Measurements from ENCODE around the gene PLXNB1.

The PLXNB1 gene

GRCh38 chr3:48470286-48470685 lies 40.4 kb upstream of the PLXNB1 start:
- no peaks in the 10 kb centered on the region for H3K4me1 ChIP-seq (ENCODE audit: control insufficient read depth, insufficient read depth, low read length)
- H3K9me3 ChIP-seq (ENCODE audit: control insufficient read depth, insufficient read depth, low read depth, low read length), result no peaks in the 10 kb centered on the region
- ChIA-PET POLR2A (interaction anchor here (1.6 kb wide), 1 partner anchor 11 kb away, joined by 4 read pairs; no protein-coding TSS in a partner anchor), CTCF (no interaction called here)
- no peak overlapping the region for H3K27ac ChIP-seq (ENCODE audit: extremely low read depth, low read depth, low read length)
- no peak overlapping the region for H3K4me3 ChIP-seq (ENCODE audit: low read depth, low read length)
- TF ChIP-seq, protein P1, sequence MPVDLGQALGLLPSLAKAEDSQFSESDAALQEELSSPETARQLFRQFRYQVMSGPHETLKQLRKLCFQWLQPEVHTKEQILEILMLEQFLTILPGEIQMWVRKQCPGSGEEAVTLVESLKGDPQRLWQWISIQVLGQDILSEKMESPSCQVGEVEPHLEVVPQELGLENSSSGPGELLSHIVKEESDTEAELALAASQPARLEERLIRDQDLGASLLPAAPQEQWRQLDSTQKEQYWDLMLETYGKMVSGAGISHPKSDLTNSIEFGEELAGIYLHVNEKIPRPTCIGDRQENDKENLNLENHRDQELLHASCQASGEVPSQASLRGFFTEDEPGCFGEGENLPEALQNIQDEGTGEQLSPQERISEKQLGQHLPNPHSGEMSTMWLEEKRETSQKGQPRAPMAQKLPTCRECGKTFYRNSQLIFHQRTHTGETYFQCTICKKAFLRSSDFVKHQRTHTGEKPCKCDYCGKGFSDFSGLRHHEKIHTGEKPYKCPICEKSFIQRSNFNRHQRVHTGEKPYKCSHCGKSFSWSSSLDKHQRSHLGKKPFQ (tag by site-specific recombination; IDR thresholded peaks at IDR 0.05), result no peak
- TF ChIP-seq FEZF1 (tag by site-specific recombination; IDR thresholded peaks at IDR 0.05) (no peak), ZNF501 (tag by site-specific recombination; IDR thresholded peaks at IDR 0.05) (no peak), RBAK (tag by site-specific recombination; IDR thresholded peaks at IDR 0.05) (no peak), ZNF354C (tag by site-specific recombination; IDR thresholded peaks at IDR 0.05; ENCODE audit: borderline replicate concordance, low read depth) (no peak), PATZ1 (tag by site-specific recombination; IDR thresholded peaks at IDR 0.05) (no peak), ZSCAN23 (tag by site-specific recombination; IDR thresholded peaks at IDR 0.05) (no peak), ZNF629 (tag by site-specific recombination; IDR thresholded peaks at IDR 0.05) (no peak), ZBTB7A (tag by site-specific recombination; IDR thresholded peaks at IDR 0.05; ENCODE audit: low read depth) (no peak), ZFP41 (tag by site-specific recombination; IDR thresholded peaks at IDR 0.05; ENCODE audit: borderline replicate concordance) (no peak), GLIS1 (tag by site-specific recombination; IDR thresholded peaks at IDR 0.05) (no peak), MYNN (tag by site-specific recombination; IDR thresholded peaks at IDR 0.05; ENCODE audit: borderline replicate concordance) (no peak), ZNF426 (tag by site-specific recombination; IDR thresholded peaks at IDR 0.05) (no peak)
- H3K36me3 ChIP-seq (ENCODE audit: control insufficient read depth in 2 of 2, insufficient read depth in 1 of 2, low read length in 2 of 2), result peaks cover 0 to 45% of the 10 kb centered on the region in 2 experiments; a peak in 2 of 3 replicates

DNA sequence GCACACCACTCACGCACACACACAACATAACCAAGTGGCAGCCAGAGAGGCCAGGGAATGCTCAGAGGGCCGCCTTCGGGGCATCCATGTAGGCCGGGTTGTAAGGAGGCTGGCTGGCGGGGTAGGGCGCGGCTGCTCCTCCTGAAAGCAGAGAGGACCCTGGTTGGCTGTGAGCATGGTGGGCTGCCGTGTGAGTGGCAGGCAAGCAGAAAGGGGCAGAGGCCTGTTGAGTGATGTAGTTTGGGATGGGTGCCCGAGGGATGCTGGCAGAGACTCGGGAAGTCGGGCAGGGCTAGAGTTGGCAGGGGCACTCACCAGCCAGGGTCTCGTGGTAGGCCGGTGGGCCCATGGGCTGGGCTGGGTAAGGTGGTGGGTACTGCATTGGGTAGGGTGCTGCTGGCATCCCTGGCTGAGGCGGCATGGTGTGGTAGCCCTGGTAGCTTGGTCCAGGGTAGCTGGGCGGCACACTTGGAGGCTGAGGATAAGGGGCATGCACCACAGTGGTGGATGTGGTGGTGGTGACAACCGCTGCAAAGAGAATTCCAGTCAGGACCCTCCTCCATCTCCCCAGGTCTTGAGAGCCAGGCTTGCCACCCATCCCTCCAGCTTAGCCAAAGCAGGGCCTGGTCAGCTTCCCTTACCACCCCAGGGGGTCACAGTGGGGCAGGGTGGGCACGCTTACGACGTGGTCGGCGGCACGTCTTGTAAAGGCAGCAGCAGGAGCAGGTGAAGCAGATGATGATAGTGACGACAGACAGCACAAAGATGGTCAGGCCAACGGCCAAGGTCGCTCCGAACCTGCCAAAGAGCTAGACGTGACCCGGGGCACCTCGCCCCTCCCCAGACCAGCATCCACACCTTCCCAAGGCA lies 39.4 kb upstream of the PLXNB1 start:
- peaks cover 0 to 55% of the 10 kb centered on the region in 2 experiments; a peak in 2 of 3 replicates for H3K36me3 ChIP-seq (ENCODE audit: control insufficient read depth in 2 of 2, insufficient read depth in 1 of 2, low read length in 2 of 2)
- H3K4me3 ChIP-seq (ENCODE audit: low read depth, low read length), result no peak overlapping the region
- no peaks in the 10 kb centered on the region for H3K9me3 ChIP-seq (ENCODE audit: control insufficient read depth, insufficient read depth, low read depth, low read length)
- H3K27ac ChIP-seq (ENCODE audit: extremely low read depth, low read depth, low read length), result no peak overlapping the region
- ChIA-PET CTCF (no interaction called here), POLR2A (interaction anchor here (0.8 to 1.6 kb wide), 2 partner anchors 10 to 22 kb away, joined by 3 to 4 read pairs; partner anchors contain the start of gene ATRIP)
- TF ChIP-seq, protein P2, sequence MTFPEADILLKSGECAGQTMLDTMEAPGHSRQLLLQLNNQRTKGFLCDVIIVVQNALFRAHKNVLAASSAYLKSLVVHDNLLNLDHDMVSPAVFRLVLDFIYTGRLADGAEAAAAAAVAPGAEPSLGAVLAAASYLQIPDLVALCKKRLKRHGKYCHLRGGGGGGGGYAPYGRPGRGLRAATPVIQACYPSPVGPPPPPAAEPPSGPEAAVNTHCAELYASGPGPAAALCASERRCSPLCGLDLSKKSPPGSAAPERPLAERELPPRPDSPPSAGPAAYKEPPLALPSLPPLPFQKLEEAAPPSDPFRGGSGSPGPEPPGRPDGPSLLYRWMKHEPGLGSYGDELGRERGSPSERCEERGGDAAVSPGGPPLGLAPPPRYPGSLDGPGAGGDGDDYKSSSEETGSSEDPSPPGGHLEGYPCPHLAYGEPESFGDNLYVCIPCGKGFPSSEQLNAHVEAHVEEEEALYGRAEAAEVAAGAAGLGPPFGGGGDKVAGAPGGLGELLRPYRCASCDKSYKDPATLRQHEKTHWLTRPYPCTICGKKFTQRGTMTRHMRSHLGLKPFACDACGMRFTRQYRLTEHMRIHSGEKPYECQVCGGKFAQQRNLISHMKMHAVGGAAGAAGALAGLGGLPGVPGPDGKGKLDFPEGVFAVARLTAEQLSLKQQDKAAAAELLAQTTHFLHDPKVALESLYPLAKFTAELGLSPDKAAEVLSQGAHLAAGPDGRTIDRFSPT (tag by site-specific recombination; IDR thresholded peaks at IDR 0.05), result peak; percentile 66
- TF ChIP-seq ZNF366 (tag by site-specific recombination; conservative IDR thresholded peaks at IDR 0.05), result no peak
- no peaks in the 10 kb centered on the region for H3K4me1 ChIP-seq (ENCODE audit: control insufficient read depth, insufficient read depth, low read length)

Measured in HEK293 (cell line).